Myometrial cell (primary cell): ENCODE measurements around the gene CD2. TPM values are rescaled to one million over a fixed set of nuclear protein-coding genes. Genes with fewer than 3 reads are reported as not detected.

Source experiments
- total RNA-seq: library from RNA; depleted of rRNA; stranded (reverse); fragments of >200 nt; gene quantifications from 2 replicates; pipeline ENCODE4 v1.2.3, GENCODE V29; 2015

Gene CD2
- not detected in 2 replicates for total RNA-seq

GRCh38 chr1:116754198-116754977 is at the start of gene CD2:
Gene CD2 (plus strand): TSS chr1:116754430. CDS start chr1:116754493, 63 bp downstream.

Other genes with a start within 250 kb of the CD2 start
- 14.7 and 22.0 TPM in 2 replicates for gene CD58, start 183.4 kb upstream of the CD2 start, total RNA-seq
- 0.29 and 0.35 TPM in 2 replicates for gene IGSF3, start 86.7 kb upstream of the CD2 start, total RNA-seq
- gene PTGFRN, start 155.5 kb downstream of the CD2 start, total RNA-seq: 4.6 and 5.8 TPM in 2 replicates
- gene CD101, start 247.3 kb downstream of the CD2 start, total RNA-seq: not detected in 2 replicates